HG02588 (cell line): ENCODE measurements around the gene ZFYVE9.
A peak's percentile ranks its signal among the peaks of the same experiment; 100 is the strongest.
"Not testable (repeated sequence)": the region's sequence is repeated elsewhere in the genome, so short reads cannot be mapped to it uniquely, and the experiment has no call there.

Source experiments
- ATAC-seq: cut with Tn5 transposase; IDR thresholded peaks from one replicate; pipeline ENCODE4 v1.9.1; 2021; ENCODE audit warnings: mild to moderate bottlenecking, moderate library complexity; ENCODE audit not compliant: unreplicated experiment

ZFYVE9 gene

GRCh38 chr1:52142220-52143183 lies 613 bp downstream of the ZFYVE9 start:
- ATAC-seq = peak; percentile 42

DNA sequence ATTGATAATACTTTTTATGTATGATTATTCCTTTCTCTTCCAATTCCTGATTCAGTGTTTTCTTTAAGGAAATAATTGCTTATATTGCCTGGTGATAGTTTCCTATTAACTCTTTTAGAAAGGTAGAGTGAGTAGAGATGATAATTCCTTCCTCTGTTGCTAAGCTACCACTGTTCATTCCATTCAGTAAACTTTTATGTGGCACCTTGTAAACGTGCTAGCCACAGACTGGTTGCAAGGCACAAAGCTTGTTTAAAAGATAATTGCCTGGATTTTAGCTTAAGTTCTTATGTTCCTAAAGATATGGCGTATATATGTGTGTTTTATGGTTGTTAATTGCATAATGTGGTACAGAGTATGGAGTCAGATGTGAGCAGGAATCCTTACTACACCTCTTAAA lies 3.2 kb downstream of the ZFYVE9 start:
- ATAC-seq = no peak

- not testable (repeated sequence) for ATAC-seq
Observed at GRCh38 chr1:52150445-52150844, 8.6 kb downstream of the ZFYVE9 start.

DNA sequence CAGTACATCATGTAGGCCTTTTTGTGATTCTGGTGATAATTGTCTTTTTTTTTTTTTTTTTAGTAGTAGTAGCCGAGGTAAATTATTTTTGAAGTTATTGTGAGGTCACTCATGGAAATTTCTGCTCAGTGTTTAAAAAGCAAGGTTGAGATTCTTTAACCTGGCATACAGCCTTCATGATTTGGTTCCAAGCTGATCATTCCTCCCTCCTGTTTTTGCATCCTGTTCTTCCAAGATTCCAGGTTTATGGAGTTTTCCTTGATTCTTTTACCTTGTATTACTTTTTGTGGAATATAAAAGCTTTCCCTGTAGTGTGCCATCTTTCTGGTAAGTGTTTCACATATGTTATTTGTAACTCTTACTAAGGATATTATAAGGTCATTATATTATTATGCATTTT lies 9.1 kb downstream of the ZFYVE9 start:
- no peak for ATAC-seq

GRCh38 chr1:52152572-52152971 lies 10.7 kb downstream of the ZFYVE9 start:
- no peak for ATAC-seq

- ATAC-seq = no peak
Observed at GRCh38 chr1:52153010-52153409, 11.1 kb downstream of the ZFYVE9 start.

DNA sequence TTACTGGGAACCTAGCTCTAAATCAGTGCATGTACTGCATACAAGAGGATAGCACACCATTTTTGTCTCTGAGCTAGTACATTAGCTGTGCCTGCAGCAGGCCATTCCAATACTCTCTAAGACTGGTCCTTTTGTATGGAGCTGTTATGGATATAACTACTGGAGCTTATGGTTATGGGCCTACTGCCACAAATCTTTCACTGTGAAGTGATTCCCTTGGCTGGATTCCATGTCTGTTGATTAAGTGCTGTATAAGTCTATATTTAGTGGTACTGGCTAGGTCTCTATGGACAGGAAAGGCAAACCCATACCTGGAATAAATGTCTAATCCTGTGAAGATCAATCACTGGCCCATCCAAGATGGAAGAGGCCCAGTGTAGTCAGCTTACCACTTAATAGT lies 12.0 kb downstream of the ZFYVE9 start:
- no peak for ATAC-seq

DNA sequence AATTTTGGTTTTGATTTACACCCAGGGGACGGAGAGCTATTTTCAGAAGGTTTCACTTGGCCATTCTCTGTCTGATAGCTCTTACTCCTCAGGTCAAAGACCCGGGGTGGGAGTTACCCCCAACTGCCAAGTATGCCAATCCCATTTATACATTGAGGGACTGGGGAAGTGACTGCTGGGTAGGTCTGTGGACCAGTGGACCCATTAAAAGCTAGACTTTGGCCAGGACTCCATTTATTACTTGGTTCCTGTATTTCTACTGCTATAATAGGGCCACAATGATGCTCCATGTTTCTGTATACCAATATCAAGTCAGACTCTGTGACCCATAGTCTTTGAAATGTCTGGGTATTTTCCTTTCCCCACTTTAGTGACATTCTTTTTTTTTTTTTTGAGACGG lies 14.6 kb downstream of the ZFYVE9 start:
- no peak for ATAC-seq

DNA sequence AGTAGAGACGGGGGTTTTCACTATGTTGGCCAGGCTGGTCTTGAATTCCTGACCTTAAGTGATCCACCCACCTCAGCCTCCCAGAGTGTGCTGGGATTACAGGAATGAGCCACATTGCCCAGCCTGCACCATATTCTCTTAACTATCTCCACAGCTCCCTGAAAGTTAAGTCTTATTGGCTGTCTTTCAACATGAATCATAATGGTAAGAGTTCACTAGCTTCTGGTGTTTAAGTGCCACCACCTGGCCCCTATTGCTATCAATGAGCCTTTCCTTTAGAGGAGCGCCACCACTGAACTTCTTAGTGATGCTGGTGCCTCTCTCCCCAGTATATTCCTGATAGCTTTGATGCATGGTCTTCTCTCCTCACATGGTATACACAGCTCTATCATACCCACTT lies 15.7 kb downstream of the ZFYVE9 start:
- ATAC-seq = no peak

DNA sequence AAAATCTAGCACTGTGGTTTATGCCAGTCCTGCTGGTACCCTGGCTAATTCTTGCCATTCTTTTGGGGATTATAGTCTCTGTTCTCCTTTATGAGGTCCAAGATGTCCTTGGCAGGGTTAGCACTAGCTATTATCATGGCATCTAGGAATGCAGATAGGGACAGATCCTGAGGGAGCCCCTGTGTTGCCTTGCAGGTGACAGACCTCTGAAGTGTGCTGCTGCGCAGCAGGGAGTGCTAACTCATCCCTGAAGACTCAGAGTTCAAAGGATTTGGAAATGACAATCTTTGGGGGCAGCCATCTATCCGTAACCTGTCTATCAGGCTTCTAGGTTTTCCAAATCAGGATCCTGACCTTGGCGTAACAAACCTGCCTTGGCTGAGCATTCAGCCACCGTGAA lies 16.3 kb downstream of the ZFYVE9 start:
- no peak for ATAC-seq

- ATAC-seq = no peak
Observed at GRCh38 chr1:52159033-52159789, 17.3 kb downstream of the ZFYVE9 start.

GRCh38 chr1:52162947-52163346 lies 21.1 kb downstream of the ZFYVE9 start:
- no peak for ATAC-seq

GRCh38 chr1:52164604-52165003 lies 22.7 kb downstream of the ZFYVE9 start:
- ATAC-seq = no peak

DNA sequence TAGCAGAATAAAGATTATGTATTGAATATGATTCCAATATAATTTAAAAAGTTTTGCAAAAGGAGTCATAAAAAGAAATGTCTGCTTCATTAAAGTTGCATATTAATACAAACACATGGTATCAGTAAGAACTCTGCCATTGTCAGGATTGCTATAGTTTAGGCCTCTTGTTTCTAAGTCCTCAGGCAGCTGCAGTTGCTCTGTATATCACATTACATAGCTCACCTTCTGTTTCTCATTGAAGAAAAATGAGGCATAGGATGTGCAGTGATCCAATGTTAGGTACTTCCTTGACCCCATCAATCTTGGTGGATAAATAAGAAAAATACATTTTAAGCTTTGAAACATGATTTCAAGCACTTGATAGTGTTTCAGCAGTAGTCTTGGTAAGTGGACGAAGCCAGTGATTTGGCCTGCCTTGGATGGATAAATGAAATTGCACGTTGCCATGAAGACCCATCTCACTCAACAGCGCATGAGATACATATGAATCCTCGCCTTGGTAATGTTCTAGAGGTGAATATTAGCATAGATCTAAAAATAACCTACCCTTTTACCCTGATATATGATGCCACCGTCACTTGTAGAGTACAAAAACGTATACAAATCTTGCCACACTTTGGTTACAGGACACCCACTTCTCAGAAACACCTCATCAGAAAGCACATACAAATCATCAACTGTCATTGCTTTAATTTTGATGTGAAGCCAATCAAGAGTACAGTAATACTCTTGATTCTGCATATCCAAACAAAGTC lies 25.3 kb downstream of the ZFYVE9 start:
- no peak for ATAC-seq

DNA sequence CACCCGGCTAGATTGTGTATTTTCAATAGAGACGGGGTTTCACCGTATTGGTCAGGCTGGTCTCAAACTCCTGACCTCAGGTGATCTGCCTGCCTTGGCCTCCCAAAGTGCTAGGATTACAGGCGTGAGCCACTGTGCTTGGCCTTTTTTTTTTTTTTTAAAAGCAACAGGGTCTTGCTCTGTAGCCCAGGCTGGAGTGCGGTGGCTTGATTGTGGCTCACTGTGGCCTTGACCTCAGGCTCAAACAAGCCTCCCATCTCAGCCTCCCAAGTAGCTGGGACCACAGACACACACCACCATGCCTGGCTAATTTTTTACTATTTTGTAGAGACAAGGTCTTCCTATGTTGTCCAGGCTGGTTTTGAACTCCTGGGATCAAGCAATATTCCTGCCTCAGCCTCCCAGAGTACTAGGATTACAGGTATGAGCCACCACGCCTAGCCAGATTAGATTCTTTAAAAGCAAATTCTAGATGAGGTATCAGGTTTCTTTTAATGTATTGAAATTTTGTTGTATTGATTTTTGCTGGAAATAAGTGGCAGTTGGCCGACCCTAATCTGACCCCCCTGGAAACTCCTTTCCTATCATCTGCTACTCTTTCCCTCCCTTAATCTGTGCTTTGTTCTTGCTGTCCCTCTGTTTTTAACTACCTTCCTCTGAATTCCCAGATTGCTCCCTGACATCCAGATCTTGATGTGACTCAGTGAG lies 26.6 kb downstream of the ZFYVE9 start:
- ATAC-seq = no peak

DNA sequence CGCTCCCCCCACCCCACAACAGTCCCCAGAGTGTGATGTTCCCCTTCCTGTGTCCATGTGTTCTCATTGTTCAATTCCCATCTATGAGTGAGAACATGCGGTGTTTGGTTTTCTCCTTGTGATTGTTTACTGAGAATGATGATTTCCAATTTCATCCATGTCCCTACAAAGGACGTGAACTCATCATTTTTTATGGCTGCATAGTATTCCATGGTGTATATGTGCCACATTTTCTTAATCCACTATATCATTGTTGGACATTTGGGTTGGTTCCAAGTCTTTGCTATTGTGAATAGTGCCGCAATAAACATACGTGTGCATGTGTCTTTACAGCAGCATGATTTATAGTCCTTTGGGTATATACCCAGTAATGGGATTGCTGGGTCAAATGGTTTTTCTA lies 29.3 kb downstream of the ZFYVE9 start:
- not testable (repeated sequence) for ATAC-seq

DNA sequence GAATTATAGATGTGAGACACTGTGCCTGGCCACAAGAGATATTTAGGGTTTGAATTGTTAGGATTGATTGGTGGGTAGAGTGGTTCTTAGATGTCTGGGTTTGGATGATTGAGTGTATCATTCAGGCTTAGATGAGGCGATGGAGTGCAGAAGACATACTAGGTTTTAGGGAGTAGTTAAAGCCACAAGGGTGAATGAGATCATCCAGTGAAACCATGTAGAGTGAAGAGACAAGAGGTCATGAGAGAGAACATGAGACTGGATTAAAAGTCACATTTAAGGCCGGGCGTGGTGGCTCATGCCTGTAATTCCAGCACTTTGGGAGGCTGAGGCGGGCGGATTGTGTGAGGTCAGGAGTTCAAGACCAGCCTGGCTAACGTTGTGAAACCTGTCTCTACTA lies 37.2 kb downstream of the ZFYVE9 start:
- ATAC-seq = no peak

DNA sequence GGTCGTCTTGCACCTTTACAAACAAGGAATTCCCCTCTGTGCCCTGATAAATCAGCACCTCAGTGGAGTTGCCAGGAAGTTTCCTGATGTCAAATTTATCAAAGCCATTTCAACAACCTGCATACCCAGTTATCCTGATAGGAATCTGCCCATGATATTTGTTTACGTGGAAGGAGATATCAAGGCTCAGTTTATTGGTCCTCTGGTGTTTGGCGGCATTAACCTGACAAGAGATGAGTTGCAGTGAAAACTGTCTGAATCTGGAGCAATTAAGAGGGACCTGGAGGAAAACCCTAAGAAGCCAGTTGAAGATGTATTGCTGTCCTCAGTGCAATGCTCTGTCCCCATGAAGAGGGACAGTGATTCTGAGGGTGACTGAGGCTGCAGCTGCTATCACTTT lies 38.3 kb downstream of the ZFYVE9 start:
- ATAC-seq = no peak

GRCh38 chr1:52181759-52182158 lies 39.9 kb downstream of the ZFYVE9 start:
- not testable (repeated sequence) for ATAC-seq

- not testable (repeated sequence) for ATAC-seq
Observed at GRCh38 chr1:52182328-52182727, 40.4 kb downstream of the ZFYVE9 start.
